Endometrial microvascular endothelial cells (primary cell): ENCODE measurements around the gene MPEG1. TPM values are rescaled to one million over a fixed set of nuclear protein-coding genes. Genes with fewer than 3 reads are reported as not detected.

Experiments used
- in situ Hi-C: cut with HindIII; loops from 2 replicates; pipeline ENCODE4 v1.10.0; 2017; ENCODE audit warnings: low sequenced_read_pairs, low pct_unique_long_range_greater_than_20kb; ENCODE audit errors: inconsistent ontology term
- total RNA-seq: library from RNA; depleted of rRNA; stranded (reverse); fragments of >200 nt; gene quantifications from one replicate; pipeline ENCODE4 v1.2.3, GENCODE V29; 2015; ENCODE audit errors: inconsistent ontology term

Gene MPEG1, protein sequence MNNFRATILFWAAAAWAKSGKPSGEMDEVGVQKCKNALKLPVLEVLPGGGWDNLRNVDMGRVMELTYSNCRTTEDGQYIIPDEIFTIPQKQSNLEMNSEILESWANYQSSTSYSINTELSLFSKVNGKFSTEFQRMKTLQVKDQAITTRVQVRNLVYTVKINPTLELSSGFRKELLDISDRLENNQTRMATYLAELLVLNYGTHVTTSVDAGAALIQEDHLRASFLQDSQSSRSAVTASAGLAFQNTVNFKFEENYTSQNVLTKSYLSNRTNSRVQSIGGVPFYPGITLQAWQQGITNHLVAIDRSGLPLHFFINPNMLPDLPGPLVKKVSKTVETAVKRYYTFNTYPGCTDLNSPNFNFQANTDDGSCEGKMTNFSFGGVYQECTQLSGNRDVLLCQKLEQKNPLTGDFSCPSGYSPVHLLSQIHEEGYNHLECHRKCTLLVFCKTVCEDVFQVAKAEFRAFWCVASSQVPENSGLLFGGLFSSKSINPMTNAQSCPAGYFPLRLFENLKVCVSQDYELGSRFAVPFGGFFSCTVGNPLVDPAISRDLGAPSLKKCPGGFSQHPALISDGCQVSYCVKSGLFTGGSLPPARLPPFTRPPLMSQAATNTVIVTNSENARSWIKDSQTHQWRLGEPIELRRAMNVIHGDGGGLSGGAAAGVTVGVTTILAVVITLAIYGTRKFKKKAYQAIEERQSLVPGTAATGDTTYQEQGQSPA
- total RNA-seq: not detected

DNA sequence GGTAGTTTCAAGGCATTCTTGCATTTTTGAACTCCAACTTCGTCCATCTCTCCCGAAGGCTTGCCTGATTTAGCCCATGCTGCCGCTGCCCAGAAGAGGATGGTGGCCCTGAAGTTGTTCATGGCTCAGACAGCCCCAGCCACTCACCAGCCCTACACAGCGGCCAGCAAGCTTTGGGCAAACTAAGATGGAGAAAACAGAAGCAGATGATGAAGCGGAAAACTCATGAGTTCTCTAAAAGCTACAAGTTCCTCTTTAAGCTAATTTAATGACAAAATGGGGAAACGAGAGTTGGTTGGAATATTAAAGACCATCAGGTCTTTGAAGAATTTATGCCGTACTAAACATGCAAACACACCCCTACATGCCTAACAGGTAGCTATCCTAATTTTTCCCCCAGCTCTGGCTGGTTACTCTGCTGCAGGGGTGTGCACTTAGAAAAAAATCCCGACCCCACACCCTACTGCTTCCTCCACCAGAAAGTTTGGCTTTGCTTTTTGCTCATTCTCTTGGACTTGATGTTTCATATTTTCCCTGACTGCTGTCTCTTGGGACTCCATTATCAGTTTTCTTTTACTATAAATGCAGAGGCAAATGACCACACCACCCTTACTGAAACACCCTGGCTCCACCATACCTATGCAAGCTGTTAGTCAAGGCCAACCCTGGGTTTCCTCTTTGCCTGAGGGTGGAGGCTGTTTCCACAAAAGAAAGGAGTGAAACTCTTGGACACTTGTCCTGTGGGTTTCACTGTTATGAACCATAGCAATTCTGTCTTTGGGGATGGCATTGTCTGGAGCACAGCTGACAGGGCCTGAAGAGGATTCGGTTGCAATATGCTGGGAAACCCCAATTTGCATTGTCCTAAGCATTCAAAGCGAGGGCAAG, at the start of gene MPEG1:
TSS of gene MPEG1 (minus strand) at position 184 of the 888 bp plus-strand sequence. CDS start at position 122, 62 bp downstream.
- in situ Hi-C loops: no loop called here

DNA sequence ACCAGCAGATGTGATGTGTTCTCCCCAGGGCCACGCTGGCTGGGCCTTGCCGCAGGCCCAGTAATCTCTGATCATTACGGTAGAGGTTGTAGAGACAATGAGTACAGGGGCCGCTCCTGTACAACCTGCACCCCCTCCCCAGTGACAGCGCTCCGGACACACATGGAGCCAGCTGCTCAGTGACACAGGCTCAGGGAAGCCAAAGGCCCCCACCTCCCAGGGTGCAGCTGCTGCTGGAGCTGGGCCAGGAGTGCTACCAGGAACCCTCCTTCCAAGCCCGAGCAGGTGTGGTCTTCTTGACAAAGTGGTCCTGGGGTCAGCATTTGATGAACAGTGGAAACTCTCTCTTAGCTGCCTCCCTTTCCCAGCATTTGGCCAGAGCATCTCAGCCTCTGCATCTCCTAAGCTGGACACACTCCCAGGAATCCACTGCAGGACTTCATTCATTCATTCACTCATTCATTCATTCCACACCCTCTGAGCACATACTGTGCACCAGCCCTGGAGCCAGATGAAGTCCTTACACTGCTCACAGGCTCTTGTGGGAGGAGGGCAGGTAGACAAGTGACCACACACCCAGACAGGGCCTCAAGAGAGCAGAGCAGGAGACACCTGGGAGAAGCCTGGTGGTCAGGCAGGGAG, 49.6 kb upstream of the MPEG1 start:
- in situ Hi-C loops: no loop called here

DNA sequence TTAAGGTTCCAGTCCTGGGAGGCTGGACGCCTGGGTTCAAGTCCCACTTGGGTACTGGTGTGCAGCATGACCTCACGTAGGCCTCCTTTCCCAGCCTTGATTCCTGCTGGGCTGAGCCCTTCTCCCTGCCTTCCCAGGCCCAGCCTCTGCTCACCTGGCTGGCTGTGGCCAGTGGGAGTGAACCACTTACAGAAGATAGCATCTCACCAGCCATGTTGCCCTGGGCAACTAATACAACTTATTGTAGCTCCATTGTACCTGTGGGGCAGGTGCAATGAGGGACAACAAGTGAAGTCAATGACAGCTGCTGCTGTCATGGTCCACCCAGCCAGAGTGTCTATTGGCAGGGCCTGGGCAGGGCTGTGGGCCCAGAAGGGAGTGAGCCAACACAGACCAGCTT, 48.4 kb upstream of the MPEG1 start:
- in situ Hi-C loops: no loop called here

DNA sequence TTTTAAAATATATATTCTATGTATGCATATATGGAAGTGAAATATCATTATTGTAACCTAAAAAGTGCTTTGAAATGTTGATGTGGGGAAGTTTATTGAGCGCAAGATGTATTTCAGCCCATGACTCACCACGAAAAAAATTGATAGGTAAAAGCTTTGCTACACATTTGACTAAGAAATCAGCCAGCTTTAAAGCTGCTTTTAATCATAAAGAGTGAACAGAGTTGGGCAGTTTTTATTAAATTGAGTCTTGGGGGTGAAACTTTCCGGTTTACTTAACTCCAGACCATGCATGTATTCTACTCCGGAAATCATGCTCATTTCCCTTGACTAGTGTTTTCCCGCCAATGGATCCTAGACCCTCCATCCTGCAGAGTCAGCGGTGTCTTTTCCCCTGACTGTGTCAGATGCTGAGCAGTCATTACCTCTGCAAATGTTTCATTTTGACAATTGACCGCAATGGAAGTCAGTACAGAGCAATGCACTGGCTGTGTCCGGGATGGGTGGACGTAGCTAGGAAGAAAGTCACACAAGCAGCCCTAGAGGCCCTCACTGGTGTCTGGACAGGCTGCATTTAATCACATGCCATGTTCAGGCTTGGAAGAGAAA, 47.2 kb upstream of the MPEG1 start:
- in situ Hi-C loops: no loop called here

DNA sequence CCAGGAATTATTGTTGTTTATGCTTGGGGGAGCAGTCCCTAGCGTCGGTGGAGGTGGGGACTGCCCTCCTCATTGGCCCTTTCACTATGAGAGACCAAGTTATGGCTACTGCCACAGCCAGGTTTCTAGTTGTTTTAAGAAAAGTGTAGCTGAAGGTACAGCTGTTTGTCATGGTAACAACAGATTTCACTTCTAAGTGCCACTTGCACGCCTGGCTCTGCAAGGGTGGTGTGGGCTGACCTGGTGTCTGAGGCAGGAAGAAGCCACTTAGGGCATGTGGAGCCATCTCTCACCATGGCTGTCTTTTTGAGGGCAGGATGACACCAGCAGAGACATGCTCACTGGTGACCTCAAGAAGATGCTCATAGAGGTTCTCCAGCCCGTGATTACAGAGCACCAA, 46.3 kb upstream of the MPEG1 start:
- in situ Hi-C loops: no loop called here

DNA sequence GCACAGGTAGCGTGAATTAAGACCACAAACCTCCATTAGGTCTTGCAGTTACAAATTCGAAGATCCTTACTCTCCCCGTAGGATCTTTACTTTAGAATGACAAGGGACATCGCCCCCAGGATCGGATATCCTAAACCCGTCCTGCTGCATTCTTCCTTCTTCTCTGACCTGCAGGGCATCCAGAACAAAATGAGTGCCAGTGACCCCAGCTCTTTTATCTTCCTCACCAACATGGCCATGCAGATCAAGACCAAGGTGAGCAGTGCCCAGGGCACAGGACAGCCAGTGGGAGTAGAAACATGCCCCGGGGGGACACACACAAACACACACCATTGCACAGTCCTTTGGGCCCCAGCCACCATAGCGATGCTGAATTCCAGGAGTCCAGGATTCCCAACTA, 42.6 kb upstream of the MPEG1 start:
- in situ Hi-C loops: no loop called here

DNA sequence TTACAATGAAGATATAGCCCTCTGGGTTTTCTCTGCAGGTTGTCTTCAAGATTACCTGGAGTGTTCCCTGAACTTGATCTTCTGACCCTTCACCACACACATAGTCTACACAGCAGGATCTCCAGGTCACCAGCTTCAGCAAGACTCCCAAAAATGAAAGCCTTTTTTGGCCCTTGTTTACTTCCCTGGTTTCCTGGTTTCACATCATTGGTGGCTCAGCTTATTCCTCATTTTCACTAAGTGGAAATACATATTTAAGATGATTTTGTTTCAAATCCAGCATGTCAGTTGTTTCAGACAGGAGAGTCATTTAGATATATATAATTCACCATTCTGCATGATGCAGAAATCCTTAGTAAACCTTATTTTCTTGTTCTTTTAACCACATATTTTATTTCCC, 41.6 kb upstream of the MPEG1 start:
- in situ Hi-C loops: no loop called here

DNA sequence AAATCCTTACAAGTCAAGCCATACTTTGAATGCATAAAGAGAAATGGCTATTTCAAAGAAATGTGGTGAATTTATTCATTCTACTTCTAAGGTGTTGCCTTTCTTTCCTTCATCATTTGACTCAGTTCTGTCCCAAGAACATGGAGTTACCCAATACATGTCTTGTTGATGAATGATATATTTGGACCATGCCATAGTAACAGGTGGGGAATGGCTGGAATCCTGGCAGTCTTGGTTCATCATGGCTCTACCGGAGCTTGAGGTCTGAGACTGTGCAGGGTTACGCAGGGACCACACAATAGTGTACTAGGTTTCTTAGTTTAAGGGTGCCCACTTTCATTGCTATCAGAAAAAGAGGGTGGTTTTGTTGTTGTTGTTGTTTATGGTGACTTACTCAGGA, 40.3 kb upstream of the MPEG1 start:
- in situ Hi-C loops: no loop called here

DNA sequence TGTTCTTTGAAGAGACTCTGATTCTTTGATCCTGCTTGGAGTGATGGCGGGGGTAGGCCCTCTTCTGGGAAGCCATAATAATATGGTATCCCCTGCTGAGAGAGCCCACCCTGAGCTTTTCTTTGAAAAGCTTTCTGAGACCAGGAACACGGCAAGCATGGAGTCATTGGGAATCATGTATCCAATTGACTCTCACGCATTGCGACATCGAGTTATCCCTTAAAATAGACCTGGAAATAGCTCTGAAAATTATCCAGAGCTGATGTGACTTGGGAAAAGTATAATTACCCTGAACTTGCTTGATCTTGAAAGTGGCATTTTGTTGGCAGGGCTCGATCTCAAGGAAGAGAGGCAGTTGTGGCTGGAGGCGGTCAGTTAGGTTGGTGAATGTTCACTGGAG, 36.8 kb upstream of the MPEG1 start:
- in situ Hi-C loops: no loop called here

DNA sequence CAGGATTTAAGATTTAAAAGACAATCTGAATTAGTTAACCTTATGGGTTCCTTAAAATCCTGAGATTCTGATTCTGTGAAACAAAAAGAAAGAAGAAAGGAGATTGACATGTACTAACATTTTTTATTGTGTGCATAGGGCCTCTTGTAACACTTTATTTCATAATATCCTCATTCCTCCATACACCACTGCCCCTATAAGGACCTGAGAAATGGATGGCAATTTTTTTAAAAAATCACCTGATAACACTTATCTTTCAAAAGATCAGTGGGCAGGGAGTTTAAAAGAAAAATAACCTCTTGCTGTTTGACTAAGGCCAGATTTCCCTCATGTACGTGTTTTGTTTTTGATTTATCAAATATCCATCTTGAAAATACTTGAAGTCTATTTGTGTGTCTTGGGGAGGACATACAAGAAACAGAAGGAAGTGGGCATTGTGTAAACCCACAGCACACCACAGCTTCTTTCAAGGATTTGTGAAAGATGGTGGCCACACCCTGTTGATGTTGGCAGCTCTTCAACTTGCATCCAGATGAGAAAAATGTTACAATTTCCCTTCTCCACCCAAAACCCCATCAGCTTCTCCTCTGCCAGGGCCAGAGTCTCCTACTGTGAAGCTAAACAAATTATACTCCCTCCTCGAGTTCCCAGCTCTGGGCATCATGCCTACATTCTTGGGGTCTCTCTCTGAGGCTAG, 35.0 kb upstream of the MPEG1 start:
- in situ Hi-C loops: no loop called here

DNA sequence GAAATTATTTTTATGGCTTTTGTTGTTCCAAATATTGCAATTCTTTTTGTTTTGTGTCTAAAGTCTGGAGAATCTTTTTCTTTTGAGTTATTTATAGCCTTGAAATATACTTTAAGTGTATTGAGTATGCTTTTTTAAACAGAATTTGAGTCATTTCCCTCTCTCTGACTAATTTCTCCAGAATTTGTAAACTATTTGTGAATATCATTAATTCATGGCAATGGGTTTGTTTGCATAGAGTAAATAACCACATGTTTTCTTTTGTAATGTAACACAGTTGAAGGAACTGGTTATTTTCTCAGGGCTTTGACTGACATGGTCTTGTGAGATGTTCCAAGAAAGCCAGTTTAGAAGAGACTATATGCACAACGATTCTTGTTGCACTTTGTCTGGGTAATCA, 30.9 kb upstream of the MPEG1 start:
- in situ Hi-C loops: no loop called here

DNA sequence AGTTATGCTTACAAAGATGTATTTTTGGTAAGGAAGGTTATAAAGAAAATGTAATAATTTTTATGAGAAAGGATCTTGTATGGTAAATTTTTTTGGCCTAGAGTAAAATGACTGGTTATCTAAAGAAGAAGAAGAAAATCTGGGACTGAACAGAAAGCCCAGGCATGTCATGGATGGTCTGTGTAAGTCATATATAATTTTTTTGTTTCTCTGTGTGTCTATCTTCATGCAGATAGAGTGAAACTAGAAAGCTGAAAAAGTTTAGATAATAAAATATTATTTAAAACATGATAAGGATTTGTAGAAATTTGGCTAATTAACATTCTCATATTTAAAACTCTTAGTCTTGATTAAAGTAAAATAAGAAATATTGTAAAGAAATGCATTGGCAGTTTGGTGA, 27.6 kb upstream of the MPEG1 start:
- in situ Hi-C loops: no loop called here

DNA sequence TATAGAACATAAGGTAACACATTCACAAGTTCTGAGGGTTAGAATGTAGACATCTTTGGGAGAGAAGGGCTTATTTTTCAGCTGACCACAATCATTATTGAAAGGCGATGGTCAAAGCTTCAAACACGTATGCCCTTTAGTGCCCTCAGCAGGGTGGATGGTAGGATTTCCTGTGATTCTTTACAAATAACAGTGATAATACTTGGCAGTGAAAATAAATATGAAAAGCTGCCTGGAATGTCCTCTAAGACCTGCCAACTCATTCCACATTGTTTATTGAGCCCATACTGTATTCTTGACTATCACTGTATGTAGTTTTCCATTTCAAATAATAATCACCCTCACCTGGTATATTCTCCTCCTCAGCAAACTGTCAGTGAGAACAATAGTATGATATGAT, 13.7 kb upstream of the MPEG1 start:
- in situ Hi-C loops: no loop called here

DNA sequence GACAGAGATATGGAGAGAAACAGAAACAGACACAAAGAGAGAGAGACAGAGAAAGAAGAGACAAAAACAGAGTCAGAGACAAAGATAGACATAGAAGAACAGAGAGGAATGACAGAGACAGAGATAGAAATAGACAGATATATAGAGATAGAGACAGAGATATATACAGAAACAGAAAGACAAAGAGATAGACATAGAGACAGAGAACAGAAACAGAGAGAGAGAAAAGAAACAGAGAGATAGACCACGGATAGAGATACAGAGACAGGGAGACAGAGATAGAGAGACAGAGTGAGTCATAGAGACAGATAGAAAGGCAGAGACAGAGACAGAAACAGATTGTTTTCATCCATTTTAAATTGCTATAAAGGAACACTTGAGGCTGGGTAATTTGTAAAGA, 12.3 kb upstream of the MPEG1 start:
- in situ Hi-C loops: no loop called here

DNA sequence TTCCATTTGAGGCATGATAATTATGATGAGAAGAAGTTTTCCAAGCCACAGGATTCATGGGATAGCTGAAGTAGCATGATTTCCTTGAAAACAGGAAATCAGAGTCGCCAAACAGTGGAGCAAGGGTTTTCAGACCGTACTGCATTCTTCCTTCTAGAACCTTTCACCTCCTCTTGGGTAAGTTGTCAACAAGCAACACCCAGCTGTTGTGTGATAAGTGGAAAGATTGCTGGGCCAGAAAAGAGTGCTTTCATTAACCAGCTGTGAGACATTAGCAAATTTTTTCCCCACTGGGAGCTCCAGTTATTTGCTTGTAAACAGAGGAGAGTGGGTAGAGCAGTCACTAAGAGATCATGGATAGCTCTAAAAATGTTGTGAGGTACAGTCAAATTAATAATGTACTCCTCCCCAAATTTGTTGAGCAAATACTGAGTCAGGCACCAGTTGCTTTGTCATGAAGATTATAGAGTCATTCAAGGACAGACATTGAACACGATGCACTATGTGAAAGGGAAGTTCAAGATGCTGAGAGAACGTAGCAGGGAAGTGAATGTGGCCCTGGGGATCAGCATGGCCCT, 11.7 kb upstream of the MPEG1 start:
- in situ Hi-C loops: no loop called here

DNA sequence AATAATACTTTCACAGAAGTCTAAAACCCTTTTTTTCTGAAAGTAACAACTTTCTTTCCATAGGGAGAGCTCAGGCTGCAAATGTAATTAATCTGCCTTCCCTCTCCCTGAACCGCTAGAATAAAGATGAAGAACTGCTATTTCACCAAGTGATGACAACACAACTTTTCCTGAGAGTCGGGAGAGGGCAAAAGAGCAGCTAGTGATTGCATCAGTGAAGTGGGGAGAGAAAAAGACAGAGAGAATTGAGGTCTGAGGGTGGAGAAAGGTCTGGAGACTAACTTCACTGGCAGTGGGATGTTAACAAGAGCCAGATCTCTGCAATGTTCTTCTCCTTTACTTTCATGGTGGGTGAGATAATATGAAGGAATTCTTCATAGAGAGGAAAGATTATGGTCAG, 10.9 kb upstream of the MPEG1 start:
- in situ Hi-C loops: no loop called here

DNA sequence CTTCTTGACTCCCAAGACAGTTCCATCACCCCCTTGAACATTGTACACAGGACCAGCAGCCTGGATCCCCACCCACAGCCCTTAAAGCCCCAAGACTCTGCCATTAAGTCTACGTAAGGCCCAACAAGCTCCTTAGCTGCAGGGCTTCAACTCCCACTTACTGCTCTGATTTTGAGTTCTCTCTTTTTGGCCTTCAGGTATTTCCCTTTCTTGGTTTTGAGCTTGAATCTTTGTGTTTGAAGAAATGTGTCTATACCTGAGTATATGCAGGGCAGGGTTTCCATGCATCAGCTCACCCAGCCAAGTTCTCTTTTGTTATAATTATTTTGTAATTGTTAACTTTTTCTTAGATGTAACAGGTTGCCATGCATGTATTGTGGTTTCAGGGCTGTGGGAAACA, 10.4 kb upstream of the MPEG1 start:
- in situ Hi-C loops: no loop called here
